HG03039 (cell line): ENCODE results near the gene ZNF853.

Experiments
- ATAC-seq: cut with Tn5 transposase; IDR thresholded peaks from one replicate; pipeline ENCODE4 v1.9.1; 2021; ENCODE audit warnings: mild to moderate bottlenecking, moderate library complexity; ENCODE audit not compliant: unreplicated experiment

The ZNF853 gene

DNA sequence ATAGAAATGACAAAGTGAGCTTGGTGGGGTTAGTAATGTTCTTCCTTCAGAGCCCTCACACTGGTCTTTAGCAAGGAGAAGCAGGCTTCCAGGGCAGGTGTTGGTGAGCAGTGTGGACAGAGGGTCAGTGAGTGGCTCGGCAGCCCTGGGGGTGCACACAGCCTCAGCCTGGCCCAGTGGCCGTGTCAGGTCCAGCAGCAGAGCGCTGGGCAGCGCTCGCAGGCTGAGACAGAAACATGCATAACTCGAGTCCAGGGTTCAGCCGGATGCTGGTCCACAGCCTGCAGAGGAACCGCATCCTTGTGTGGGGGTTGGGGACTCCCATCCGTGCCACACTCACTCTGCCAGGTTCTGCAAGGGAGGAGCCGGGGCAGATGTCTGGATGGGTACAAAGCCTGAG lies 11.0 kb upstream of the ZNF853 start:
- no peak for ATAC-seq

DNA sequence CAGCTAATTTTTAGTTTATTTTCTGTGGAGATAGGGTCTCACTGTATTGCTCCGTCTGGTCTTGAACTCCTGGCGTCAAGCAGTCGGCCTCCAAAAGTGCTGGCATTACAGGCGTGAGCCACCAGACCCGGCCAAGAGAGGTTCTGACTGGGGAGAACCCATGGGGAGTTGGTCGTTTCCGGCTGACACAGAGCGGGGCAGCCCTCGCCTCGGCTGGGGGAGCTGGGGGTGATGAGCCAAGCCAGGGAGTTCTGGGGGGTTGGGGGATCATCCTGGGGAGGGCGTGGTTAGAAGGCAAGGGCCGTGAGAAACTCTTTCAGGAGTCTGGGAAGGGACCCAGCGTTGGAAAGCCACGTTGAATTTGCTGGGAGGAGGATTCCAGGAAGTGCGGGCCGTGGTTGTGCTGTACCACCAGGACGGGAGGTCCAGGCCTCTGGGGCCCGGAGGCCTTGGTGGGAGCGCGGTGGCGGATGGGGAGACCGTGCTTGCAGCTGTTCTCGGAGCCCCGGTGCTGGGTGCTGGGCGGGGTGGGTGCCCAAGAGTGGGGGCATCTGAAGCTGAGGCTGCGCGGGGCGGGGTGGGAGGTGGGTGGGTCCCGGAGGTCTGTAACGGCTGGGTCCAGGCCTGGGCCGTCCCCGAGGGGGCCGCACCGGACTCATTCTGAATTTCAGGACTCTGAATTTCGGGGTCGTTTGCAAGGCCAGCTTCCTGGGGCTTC lies 8.4 kb upstream of the ZNF853 start:
- ATAC-seq: no peak

DNA sequence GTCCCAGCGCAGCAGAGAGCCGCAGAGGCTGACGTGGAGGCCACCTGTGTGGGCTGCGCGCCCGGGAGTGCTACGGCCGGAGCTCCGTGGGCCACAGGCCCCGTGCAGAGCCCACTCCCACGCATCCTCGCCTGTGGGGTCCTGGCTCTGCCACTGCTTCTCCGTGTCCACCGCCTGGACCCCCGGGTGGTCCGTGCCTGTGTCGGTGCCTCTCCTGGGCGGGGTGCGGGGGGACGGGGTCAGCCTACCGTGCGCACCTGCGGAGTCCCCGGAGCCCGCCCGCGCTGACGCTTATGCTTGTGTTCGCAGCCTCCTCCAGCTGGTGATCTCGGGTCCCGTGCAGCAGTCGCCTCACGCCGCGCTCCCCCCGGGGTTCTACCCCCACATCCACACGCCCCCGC lies 7.8 kb upstream of the ZNF853 start:
- no peak for ATAC-seq

DNA sequence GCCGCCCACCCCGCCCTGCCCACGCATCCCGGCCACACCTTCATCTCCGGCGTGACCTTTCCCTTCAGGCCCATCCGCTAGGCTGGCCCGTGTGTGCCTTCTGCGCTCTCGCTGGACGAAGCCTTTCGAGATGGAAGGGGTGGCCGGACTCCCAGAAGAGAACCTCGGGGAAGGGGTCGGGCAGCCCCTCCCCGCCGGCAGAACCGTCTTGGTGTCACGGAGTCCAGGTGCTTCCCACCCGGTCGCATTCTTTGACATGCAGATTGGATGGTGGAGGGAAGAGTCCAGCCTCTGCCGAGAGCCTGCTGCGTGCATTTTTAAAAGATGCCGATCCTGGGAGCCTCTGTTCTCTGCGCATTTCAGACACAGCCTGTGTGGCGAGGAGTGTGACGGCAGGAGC lies 7.3 kb upstream of the ZNF853 start:
- ATAC-seq: no peak

DNA sequence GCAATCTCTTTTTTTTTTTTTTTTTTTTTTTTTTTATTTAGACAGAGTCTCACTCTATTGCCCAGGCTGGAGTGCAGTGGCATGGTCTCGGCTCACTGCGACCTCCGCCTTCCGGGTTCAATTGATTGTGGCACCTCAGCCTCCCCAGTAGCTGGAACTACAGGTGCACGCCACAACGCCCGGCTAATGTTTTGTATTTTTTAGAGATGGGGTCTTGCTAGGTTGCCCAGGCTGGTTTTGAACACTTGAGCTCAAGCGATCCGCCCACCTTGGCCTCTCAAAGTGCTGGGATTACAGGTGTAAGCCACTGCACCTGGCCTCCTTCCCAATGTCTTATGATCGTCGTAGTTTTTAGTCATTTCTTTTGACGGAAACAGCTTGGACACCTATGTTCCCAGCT lies 6.6 kb upstream of the ZNF853 start:
- ATAC-seq: no peak

DNA sequence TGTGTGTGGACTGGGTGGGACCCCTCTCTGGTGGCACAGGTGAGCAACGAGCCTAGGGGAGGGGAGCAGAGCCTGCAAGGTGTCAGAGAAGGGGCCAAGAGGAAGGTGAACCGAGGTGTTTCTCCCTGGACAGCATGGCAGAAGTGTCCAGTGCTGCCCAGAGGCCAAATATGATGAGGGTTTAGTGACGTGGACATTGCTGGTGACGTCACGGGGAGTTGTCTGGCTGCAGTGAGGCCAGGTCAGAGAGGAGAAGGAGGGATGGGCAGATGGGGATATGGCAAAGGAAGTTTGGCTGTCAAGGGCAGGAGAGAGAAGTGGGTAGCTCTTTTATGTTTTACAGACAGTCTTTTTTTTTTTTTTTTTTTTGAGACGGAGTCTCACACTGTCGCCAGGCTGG lies 2.6 kb upstream of the ZNF853 start:
- ATAC-seq: no peak

DNA sequence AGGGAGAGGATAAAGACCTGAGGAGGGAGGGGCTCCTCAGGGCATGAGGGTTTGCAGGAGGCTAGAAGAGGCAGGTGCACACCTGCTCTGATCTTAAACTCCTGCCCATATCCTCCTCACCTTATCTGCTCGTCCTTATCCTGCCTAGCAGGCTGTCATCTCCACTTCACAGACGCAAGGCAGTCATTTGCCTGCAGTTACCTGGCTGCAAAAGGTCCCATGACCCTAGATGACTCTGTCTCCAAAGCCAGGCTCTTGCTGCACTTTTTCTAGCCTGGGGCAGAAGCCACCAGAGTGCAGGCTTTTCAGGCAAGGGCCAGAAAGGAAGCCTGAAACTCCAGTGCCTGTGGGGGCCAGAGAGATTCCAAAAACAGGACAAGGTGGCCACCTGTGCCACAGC lies 1.7 kb upstream of the ZNF853 start:
- ATAC-seq: no peak

DNA sequence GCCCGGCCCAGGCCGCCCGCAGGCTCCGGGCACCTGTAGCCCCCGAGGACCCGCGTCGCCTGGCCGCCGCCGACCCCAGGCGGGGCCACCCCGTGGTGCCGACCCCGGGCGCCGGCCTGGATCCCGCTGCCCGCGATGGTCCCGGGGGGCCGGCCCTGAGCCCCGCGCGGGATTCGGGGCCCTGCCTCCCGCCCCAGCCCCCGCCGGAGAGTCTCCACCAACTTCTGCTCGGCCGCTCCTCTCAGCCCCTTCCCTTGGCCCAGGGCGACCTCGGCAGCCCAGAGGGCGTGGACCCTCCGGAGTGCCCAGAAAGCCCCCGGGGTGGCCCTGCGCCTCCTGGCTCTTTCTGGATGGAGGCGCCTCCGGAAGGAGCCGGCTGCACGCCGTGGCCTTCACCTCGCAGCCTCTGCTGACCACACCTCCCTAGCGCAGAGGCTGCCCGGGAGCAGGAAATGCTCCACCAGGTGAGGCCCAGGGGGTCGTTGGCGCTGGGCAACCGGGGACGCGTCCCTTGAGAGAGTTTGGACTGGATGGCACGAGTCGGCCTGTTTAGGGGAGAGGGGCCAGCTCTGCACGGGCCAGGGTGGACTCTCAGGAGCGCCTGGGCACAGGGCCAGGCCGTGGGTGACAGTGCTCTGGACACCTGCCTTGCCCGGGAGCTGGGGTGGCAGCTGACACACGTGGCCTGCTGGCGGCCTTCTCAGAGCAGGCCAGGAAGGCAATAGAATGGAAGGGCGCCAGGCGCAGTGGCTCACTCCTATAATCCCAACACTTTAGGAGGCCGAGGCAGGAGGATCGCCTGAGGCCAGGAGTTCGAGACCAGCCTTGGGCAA lies 529 bp downstream of the ZNF853 start:
- ATAC-seq: no peak

DNA sequence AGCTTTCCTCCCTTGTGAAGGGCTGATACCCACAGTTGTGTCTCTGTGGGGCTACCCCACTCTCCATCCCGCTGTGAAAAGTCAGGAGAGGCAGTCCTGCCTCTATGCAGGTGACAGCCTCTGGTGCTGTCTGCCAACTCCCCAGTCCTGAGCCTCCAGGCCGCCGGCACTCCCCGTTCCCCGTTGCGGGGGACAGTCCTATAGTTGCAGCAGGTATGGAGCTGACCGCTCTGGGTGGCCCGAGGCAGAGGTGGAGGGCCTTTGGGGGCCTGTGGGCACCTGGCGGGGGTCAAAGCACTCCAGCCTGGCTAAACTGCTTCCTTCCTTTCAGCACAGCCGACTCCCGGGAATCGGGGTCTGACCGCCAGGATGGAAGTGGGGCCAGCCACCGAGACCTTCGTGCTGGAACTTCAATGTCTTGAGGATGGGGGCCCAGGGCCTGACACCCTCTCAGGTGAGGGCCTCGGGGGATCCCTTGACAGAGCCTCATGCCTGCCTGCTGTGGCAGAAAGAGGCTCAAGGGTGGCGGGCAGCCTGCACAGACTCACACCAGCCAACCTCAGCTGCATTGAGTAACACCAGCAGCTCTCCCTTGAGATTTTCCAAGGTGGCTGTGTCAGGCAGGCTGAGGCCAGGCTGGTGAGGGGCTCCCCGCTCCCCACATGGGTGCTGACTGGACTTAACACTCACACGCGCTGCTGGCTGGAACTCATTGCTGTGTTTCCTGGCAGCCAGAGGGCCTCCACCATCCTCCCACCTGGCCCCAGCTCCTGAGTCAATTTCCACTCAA lies 1.6 kb downstream of the ZNF853 start:
- ATAC-seq: no peak

DNA sequence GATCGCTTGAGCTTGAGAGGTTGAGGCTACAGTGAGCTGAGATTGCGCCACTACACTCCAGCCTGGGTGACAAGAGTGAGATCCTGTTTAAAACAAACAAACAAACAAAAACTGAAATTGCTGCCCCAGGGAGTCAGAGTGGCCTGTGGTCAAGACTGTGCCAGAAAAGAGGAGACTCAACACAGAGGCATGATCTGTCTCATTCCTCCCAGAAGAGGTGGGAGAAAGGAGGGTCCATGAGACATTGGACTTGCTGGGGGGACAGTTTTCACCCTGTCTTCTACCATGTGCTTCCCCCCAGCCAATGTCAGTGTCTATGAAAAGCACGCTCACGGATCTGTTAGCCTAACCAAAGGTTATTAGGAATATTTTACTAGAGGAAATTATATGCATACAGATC lies 3.2 kb downstream of the ZNF853 start:
- no peak for ATAC-seq

DNA sequence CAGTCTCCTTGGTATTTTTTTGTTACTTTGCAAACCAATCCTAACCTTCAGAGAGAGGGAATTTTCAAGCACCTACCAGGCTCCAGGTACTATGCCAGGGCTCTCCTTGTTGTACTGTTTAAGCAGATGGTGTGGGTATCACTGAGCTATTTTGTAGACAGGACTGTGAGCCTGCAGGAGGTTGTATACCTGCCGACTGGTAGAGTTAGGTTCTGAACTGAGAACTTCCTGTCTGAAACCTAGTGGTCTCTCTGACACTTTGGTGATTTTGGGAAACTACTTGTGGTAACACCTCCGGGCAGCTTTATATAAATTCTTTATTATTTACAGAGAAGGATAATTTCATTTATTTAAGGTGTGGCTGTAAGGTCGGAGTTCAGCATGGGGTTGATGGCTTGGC lies 4.6 kb downstream of the ZNF853 start:
- ATAC-seq: no peak

DNA sequence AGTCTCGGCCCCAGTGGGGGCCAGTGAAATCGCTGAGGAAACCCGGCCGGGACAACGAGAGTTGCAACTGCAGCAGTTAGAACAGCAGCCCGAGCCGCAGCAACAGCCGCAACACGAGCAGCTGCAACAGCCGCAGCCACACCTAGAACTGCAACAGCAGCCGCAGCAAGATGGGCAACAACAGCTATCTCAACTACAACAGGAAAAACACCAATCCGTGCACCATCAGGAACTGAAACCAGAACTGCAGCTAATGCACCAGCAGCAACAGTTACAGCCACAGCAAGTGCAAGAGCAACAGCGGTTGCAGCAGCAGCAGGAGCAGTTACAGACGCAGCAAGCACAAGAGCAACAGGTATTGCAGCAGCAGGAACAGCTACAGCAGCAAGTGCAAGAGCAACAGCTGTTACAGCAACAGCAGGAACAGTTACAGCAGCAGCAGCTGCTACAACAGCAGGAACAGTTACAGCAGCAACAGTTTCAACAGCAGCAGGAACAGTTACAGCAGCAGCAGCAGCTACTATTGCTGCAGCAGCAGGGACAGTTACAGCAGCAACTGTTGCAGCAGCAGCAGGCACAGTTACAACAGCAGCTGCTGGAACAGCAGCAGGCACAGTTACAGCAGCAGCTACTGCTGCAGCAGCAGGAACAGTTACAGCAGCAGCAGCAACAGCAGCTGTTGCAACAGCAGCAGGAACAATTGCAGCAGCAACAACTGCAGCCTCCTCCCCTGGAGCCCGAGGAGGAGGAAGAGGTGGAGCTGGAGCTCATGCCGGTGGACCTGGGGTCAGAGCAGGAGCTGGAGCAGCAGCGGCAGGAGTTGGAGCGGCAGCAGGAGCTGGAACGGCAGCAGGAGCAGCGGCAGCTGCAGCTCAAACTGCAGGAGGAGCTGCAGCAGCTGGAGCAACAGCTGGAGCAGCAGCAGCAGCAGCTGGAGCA lies 6.1 kb downstream of the ZNF853 start:
- ATAC-seq: no peak

DNA sequence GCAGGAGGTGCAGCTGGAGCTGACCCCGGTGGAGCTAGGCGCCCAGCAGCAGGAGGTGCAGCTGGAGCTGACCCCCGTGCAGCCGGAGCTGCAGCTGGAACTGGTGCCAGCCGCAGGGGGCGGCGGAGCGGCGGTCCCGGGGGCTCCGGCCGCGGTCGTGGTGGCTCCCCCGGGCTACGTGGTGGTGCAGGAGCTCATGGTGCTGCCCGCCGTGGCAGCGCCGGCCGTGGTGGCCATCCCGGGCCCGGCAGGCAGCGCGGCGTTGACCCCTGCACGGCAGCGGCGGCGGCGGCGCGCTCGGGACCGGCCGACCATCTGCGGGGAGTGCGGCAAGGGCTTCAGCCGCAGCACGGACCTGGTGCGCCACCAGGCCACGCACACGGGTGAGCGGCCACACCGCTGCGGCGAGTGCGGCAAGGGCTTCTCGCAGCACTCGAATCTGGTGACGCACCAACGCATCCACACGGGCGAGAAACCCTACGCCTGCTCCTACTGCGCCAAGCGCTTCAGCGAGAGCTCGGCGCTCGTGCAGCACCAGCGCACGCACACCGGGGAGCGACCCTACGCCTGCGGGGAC lies 6.8 kb downstream of the ZNF853 start:
- no peak for ATAC-seq

DNA sequence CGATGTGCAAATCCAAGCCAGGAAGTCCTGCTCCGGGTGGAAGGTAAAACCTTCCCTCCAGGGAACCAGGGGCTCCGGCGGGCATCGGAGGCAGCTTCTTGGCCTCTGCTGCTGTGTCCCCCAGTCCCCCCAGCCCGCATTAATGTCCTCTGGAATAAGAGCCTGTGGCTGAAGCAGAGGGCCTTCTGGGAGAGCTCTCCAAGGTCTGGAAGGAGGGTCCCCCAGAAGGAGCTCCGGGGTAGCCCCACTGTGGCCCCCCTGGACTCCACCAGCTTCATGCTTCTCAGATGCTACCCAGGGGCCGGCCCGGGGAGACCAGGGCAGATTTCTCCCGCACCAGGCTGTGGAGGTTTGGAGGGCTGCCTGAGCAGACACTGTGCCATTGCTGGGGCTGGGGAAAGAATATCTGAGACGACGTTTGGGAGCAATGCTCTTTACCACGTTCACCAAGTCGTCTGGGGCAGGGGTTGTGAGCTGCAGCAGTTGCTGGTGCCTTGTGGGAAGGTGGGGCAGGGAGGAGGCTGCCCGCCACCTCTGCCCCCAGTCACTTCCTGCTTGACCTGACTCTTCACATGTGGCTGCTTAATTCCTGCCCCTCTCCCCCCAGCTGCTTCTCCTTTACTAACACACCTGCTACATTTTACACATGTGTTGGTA lies 8.3 kb downstream of the ZNF853 start:
- no peak for ATAC-seq

DNA sequence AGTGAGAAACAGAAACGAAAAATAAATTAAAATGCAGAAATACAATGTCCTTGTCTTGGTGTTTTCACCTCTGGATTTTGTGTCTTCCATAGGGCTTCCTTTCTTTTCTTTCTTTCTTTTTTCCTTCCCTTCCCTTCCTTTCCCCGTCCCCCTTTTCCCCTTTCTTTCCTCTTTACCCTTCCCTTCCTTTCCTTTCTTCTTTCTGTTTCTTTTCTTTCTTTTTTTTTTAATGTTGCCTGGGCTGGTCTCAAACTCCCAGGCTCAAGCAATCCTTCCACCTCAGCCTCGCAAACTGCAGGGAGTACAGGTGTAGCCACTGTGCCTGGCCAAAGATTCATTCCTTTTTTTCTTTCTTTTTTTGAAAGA lies 8.8 kb downstream of the ZNF853 start:
- no peak for ATAC-seq

DNA sequence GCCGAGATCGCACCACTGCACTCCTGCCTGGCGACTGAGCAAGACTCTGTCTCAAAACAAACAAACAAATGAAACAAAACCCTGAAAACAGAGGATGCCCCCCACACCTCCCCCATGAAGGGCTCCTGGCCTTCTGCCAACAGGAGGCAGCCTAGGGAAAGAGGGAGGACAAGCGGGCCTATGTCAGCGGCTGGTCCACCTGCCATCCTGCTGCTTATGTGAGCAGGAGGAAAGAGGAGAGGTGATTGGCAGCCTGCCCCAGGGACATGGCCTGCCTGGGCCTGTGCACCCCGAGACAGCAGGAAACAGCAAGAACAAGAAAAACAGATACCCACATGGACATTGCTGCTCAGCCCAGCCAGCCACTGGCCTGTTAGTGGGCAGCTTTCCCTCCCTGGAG lies 12.6 kb downstream of the ZNF853 start:
- ATAC-seq: no peak

DNA sequence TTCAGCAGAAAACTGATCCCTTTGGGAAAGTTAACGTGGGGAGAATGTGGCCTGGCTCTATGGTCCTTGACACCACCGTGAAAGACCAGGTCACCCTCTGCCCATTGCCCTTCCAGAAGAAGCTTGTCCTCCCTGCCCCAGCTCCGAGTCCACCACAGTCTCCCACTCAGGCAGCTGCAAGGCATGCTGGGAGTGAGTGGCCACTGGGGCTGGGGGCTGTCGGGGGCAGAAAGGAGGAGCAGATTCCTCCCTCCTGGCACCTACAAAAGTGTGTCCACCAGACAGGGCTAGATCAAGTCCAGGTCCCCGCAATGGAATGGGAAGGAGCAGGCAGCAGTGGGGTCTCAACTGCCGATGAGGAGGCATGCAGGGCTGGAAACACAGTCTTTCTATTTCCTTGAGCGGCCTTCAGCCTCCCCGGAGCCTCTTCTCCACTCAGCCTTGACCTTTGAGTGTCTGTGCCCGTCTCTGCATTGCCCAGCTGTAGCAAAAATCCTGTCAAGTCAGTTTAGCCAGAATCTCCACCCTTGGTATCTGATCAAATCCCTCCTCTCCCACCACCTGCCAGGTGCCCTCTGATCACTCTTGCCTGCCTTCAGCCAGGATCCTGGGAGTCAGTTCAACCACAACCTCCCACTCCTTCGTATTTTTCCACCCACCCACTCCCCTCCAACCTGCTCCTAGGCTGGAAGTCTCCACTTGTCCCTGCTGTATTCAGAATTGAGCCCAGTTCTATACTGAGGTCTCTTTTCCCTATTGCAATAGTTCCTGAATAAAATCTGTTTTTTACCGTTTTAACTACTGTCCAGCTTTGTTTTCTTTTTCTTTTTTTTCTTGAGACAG lies 14.8 kb downstream of the ZNF853 start:
- no peak for ATAC-seq

DNA sequence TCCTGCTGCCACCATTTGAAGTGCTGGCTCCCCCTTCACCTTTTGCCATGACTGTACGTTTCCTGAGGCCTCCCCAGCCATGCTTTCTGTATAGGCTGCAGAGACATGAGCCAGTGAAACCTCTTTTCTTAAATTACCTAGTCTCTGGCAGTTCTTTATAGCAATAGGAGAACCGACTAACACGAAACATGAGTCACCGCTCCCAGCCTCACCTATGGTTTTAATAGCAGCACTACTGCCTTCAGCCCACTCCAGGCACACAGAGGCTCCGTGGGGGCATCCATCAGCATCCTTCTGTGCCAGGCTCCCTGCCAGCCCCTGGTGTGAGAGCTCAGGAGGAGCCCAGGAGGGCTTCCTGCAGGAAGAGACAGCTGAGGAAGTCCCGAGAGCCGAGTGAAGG lies 16.2 kb downstream of the ZNF853 start:
- no peak for ATAC-seq

DNA sequence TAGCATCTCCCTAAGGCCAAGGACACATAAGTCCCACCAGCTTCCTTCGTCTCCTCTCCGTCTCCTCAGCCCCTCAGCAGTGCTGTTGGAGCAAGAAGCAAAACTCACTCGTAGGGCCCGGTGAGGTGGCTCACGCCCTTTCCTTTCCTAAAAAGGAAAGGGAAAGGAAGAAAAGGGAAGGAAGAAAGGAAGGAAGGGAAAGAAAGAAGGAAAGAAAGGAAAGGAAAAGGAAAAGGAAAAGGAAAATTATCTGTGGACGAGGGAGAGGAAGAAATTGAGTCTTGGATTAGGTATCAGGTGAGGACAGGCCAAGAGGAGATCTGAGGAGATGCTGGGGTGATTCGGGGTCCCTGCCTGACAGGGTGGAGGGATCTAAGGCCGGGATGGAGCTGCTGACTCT lies 18.6 kb downstream of the ZNF853 start:
- no peak for ATAC-seq
